Neuronal stem cell (in vitro differentiated cells): Measurements from ENCODE around the gene RFTN2.
"Not testable (repeated sequence)": the region's sequence is repeated elsewhere in the genome, so short reads cannot be mapped to it uniquely, and the experiment has no call there.

Experiments
- DNase-seq: peaks from one replicate; pipeline ENCODE4 v3.0.0-alpha.2; 2013; ENCODE audit warnings: low spot score
- H2AFZ ChIP-seq: one replicate; pipeline ENCODE4 v1.6.1; 2013; ENCODE audit warnings: mild to moderate bottlenecking, low read length, inconsistent platforms
- H2AK5ac ChIP-seq: 2 replicates; pipeline ENCODE4 v1.6.1; 2013; ENCODE audit warnings: low read depth, mild to moderate bottlenecking, inconsistent platforms, low read length, moderate library complexity, mixed read lengths
- H2BK120ac ChIP-seq: 2 replicates; pipeline ENCODE4 v1.6.1; 2013; ENCODE audit warnings: low read depth, mild to moderate bottlenecking, inconsistent platforms, low read length, moderate library complexity, mixed read lengths
- H2BK12ac ChIP-seq: one replicate; pipeline ENCODE4 v1.6.1; 2013; ENCODE audit warnings: low read length, inconsistent platforms
- H2BK15ac ChIP-seq: 2 replicates; pipeline ENCODE4 v1.6.1; 2013; ENCODE audit warnings: mild to moderate bottlenecking, low read length, inconsistent platforms, mixed read lengths
- H2BK5ac ChIP-seq: one replicate; pipeline ENCODE4 v1.6.1; 2013; ENCODE audit warnings: inconsistent platforms, mild to moderate bottlenecking, low read length, moderate library complexity
- H3K14ac ChIP-seq: one replicate; pipeline ENCODE4 v1.6.1; 2013; ENCODE audit warnings: low read length, inconsistent platforms
- H3K18ac ChIP-seq: 2 replicates; pipeline ENCODE4 v1.6.1; 2013; ENCODE audit warnings: low read length, inconsistent platforms
- H3K23ac ChIP-seq: 2 replicates; pipeline ENCODE4 v1.6.1; 2013; ENCODE audit warnings: low read depth, mild to moderate bottlenecking, mixed read lengths, low read length, inconsistent platforms; ENCODE audit not compliant: poor library complexity
- H3K27ac ChIP-seq: replicated peaks from 3 replicates; pipeline ENCODE4 v1.5.1; 2013; ENCODE audit warnings: low read length, inconsistent platforms
- H3K27me3 ChIP-seq, 3 experiments: 2 replicates each; pipeline ENCODE4 v1.6.1; 2013; ENCODE audit warnings: low read length in 3 of 3, mild to moderate bottlenecking in 2 of 3, inconsistent platforms in 1 of 3, low read depth in 1 of 3, mixed read lengths in 1 of 3, moderate library complexity in 1 of 3; ENCODE audit not compliant: control insufficient read depth in 3 of 3, insufficient read depth in 3 of 3
- H3K36me3 ChIP-seq, 2 donors: replicated peaks in 1 of 2; 2 replicates each; pipeline ENCODE4 v1.6.1; 2013; ENCODE audit warnings: low read length in 2 of 2; ENCODE audit not compliant: control insufficient read depth in 2 of 2, insufficient read depth in 2 of 2
- H3K4ac ChIP-seq: 2 replicates; pipeline ENCODE4 v1.6.1; 2013; ENCODE audit warnings: inconsistent platforms, mild to moderate bottlenecking, low read length, moderate library complexity
- H3K4me1 ChIP-seq, 2 donors: 1 replicate in 1 of 2; 2 replicates in 1 of 2; pipeline ENCODE4 v1.6.1; 2013; ENCODE audit warnings: low read length in 2 of 2, low read depth in 1 of 2; ENCODE audit not compliant: control insufficient read depth in 2 of 2, insufficient read depth in 1 of 2
- H3K4me2 ChIP-seq: one replicate; pipeline ENCODE4 v1.6.1; 2013; ENCODE audit warnings: mild to moderate bottlenecking, low read length, inconsistent platforms; ENCODE audit not compliant: insufficient read depth, poor library complexity, severe bottlenecking
- H3K4me3 ChIP-seq, 2 donors: 2 replicates each; pipeline ENCODE4 v1.5.1; 2013; ENCODE audit warnings: low read length in 2 of 2, mild to moderate bottlenecking in 2 of 2, inconsistent platforms in 1 of 2, moderate library complexity in 1 of 2
- H3K79me1 ChIP-seq: one replicate; pipeline ENCODE4 v1.6.1; 2013; ENCODE audit warnings: low read depth, mild to moderate bottlenecking, inconsistent platforms, low read length, moderate library complexity
- H3K9ac ChIP-seq: one replicate; pipeline ENCODE4 v1.6.1; 2013; ENCODE audit warnings: mild to moderate bottlenecking, low read depth, low read length, inconsistent platforms; ENCODE audit not compliant: poor library complexity
- H3K9me3 ChIP-seq, 2 donors: replicated peaks in 1 of 2; 2 replicates each; pipeline versions ENCODE3 to v1.6.1; 2013; ENCODE audit warnings: low read length in 2 of 2, mild to moderate bottlenecking in 2 of 2, inconsistent platforms in 1 of 2, low read depth in 1 of 2, mixed read lengths in 1 of 2, moderate library complexity in 1 of 2; ENCODE audit not compliant: control insufficient read depth in 2 of 2, insufficient read depth in 1 of 2
- H4K8ac ChIP-seq: one replicate; pipeline ENCODE4 v1.6.1; 2013; ENCODE audit warnings: low read depth, mild to moderate bottlenecking, inconsistent platforms, low read length, moderate library complexity
- H4K91ac ChIP-seq: one replicate; pipeline ENCODE4 v1.6.1; 2013; ENCODE audit warnings: low read length, low read depth, mild to moderate bottlenecking, inconsistent platforms; ENCODE audit not compliant: poor library complexity
- WGBS, 2 donors: extraction: QIAGEN DNeasy Blood & Tissue Kit; methylation state at CpG; one replicate each; pipeline ENCODE4 v1.1.7; 2013; ENCODE audit warnings: missing lambda C conversion rate in 2 of 2, mixed read lengths in 1 of 2; ENCODE audit not compliant: insufficient read length in 2 of 2, insufficient replicate concordance in 1 of 2; ENCODE audit errors: extremely low coverage in 2 of 2; 5-methylcytosine and 5-hydroxymethylcytosine counted together

Gene RFTN2

DNA sequence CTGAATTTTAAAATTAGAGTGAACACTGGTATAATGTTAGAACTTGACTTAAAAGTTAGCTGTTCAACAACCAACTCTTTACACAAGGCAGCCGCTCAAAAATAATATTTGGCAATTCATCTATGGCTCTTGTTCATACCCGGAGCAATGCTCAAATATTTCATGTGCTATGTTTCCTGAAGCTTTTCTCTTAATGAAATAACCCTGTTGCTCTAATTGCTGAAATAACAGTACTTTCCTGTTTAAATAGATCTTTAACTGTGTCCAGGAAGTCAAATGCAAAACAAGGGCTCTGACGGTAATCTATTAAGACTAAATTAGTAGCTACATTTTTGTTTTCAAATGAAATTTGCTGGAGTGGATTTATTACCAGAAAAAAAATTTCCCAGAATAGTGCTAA, 33.7 kb downstream of the RFTN2 start:
- Histone ChIP-seq H3K79me1 (no peaks in the 10 kb centered on the region), H3K4me3 (no peak overlapping the region)
- no CpG with 5 or more reads among the region's 3 CpGs for WGBS, 2 donors

GRCh38 chr2:197640571-197641122, 34.7 kb downstream of the RFTN2 start:
- not testable (repeated sequence) for H2BK15ac ChIP-seq, H2AK5ac ChIP-seq, H4K91ac ChIP-seq, H2BK120ac ChIP-seq, H3K4ac ChIP-seq, H2BK5ac ChIP-seq, H3K4me3 ChIP-seq, H3K27ac ChIP-seq, H2BK12ac ChIP-seq, H4K8ac ChIP-seq, H3K4me1 ChIP-seq, H3K18ac ChIP-seq, H3K9me3 ChIP-seq, H2AFZ ChIP-seq, DNase-seq, H3K4me2 ChIP-seq, H3K79me1 ChIP-seq, H3K23ac ChIP-seq, H3K27me3 ChIP-seq, H3K9ac ChIP-seq, H3K14ac ChIP-seq
- WGBS, 2 donors, result no CpG with 5 or more reads among the region's 19 CpGs
- peaks cover 0 to 51% of the 10 kb centered on the region in 2 donors for H3K36me3 ChIP-seq

More for the DNA sequence above, 33.7 kb downstream of the RFTN2 start:
- H3K18ac ChIP-seq, result no peak overlapping the region
- H3K27ac ChIP-seq, result no peak overlapping the region
- DNase-seq, result no peak
- H3K27me3 ChIP-seq, result no peaks in the 10 kb centered on the region
- no peak overlapping the region for H2AK5ac ChIP-seq
- H2BK12ac ChIP-seq, result no peak overlapping the region
- no peaks in the 10 kb centered on the region for H3K4me1 ChIP-seq
- no peak overlapping the region for H2BK5ac ChIP-seq
- no peak overlapping the region for H4K8ac ChIP-seq
- no peak overlapping the region for H4K91ac ChIP-seq
- no peak overlapping the region for H2BK15ac ChIP-seq
- no peak overlapping the region for H3K23ac ChIP-seq
- no peak overlapping the region for H3K4me2 ChIP-seq
- no peak overlapping the region for H3K14ac ChIP-seq
- H3K36me3 ChIP-seq, result peaks cover 0 to 61% of the 10 kb centered on the region in 2 donors
- H2BK120ac ChIP-seq, result no peak overlapping the region
- no peak overlapping the region for H3K4ac ChIP-seq
- H3K9ac ChIP-seq, result no peak overlapping the region
- H2AFZ ChIP-seq, result no peak overlapping the region
- H3K9me3 ChIP-seq, result peaks cover 0 to 3% of the 10 kb centered on the region in 2 donors

DNA sequence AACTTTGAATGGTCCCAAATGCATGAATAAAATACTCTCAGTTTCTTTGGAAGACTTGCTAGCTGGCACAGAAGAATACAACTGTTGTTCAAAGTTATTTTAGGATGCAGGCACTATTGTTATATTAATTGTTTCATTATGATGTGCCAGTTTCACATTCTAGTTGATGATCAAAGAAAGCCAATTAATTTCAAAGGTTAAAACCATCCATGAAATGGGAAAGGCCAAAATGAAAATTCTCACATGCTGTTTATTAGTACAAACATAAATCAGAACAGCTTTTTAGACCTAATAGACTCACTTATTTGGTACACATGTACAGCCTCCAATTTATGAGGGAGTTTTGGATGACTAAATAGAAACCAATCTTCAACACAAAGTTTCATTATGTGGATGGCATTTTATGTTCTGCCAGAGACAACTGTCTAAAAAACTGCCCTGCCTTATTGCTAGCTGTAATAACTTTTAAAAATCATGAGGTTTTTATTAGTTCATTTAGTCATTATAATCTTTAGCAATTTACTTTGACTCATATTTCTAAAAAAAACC, 42.2 kb downstream of the RFTN2 start:
- no peak overlapping the region for H4K91ac ChIP-seq
- no peak overlapping the region for H3K27ac ChIP-seq
- H2BK5ac ChIP-seq, result no peak overlapping the region
- no peak for DNase-seq
- no peaks in the 10 kb centered on the region for H3K9me3 ChIP-seq
- peaks cover 0 to 20% of the 10 kb centered on the region in 2 donors for H3K36me3 ChIP-seq
- H2BK12ac ChIP-seq, result no peak overlapping the region
- no peak overlapping the region for H2BK15ac ChIP-seq
- H3K9ac ChIP-seq, result no peak overlapping the region
- H3K27me3 ChIP-seq, result no peaks in the 10 kb centered on the region
- no peak overlapping the region for H4K8ac ChIP-seq
- H2AFZ ChIP-seq, result no peak overlapping the region
- H3K18ac ChIP-seq, result no peak overlapping the region
- H3K14ac ChIP-seq, result no peak overlapping the region
- no peaks in the 10 kb centered on the region for H3K79me1 ChIP-seq
- H3K4me3 ChIP-seq, result no peak overlapping the region
- no peak overlapping the region for H3K4ac ChIP-seq
- H2AK5ac ChIP-seq, result no peak overlapping the region
- H3K23ac ChIP-seq, result no peak overlapping the region
- H3K4me1 ChIP-seq, result peaks cover 0 to 4% of the 10 kb centered on the region in 2 donors
- no peak overlapping the region for H3K4me2 ChIP-seq
- no peak overlapping the region for H2BK120ac ChIP-seq

GRCh38 chr2:197628043-197628500, 47.3 kb downstream of the RFTN2 start:
- no peak overlapping the region for H3K18ac ChIP-seq
- WGBS, 2 donors, result no CpG with 5 or more reads among the region's 4 CpGs
- peak overlapping the region; percentile 26 for H3K4me2 ChIP-seq
- H3K4me1 ChIP-seq, result peaks cover 8 to 10% of the 10 kb centered on the region in 2 donors
- H2BK12ac ChIP-seq, result peak overlapping the region; percentile 22
- no peak overlapping the region for H2AK5ac ChIP-seq
- H3K27ac ChIP-seq, result no peak overlapping the region
- H4K91ac ChIP-seq, result no peak overlapping the region
- H2BK15ac ChIP-seq, result no peak overlapping the region
- no peak overlapping the region for H3K23ac ChIP-seq
- H2AFZ ChIP-seq, result peak overlapping the region; percentile 45
- peak; percentile 37 for DNase-seq
- no peak overlapping the region for H3K9ac ChIP-seq
- H3K36me3 ChIP-seq, result peaks cover 0 to 18% of the 10 kb centered on the region in 2 donors
- H3K79me1 ChIP-seq, result no peaks in the 10 kb centered on the region
- no peak overlapping the region for H2BK120ac ChIP-seq
- H3K4me3 ChIP-seq, result no peak overlapping the region
- no peak overlapping the region for H3K4ac ChIP-seq
- no peak overlapping the region for H3K14ac ChIP-seq
- H4K8ac ChIP-seq, result no peak overlapping the region
- H2BK5ac ChIP-seq, result no peak overlapping the region
- H3K27me3 ChIP-seq, result no peaks in the 10 kb centered on the region
- H3K9me3 ChIP-seq, result peaks cover 0 to 3% of the 10 kb centered on the region in 2 donors
